HG03457 (cell line): ENCODE measurements around the gene TPRG1L.

ENCODE experiments used
- ATAC-seq: cut with Tn5 transposase; IDR thresholded peaks from one replicate; pipeline ENCODE4 v1.9.1; 2021; ENCODE audit warnings: moderate number of reproducible peaks; ENCODE audit not compliant: unreplicated experiment

TPRG1L gene

DNA sequence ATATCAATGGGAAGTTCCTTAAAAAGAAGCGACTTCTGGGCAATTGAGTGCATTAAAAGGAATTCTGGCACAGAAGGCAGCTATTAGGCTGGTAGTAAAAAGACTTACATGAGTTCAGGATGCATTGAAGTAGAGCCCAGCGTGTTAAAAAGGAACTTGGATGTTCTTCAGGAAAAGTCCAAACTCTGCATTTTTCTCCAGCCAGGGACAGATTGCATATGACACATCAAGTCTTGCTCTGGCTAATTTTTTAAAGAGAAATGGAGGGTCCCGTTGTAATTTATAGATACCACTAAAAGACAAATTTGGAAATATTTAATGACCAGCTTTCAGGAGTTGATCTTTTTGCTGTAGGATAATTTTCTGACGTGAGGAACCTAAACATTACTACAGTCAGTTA, 1.2 kb downstream of the TPRG1L start:
- ATAC-seq, result no peak

DNA sequence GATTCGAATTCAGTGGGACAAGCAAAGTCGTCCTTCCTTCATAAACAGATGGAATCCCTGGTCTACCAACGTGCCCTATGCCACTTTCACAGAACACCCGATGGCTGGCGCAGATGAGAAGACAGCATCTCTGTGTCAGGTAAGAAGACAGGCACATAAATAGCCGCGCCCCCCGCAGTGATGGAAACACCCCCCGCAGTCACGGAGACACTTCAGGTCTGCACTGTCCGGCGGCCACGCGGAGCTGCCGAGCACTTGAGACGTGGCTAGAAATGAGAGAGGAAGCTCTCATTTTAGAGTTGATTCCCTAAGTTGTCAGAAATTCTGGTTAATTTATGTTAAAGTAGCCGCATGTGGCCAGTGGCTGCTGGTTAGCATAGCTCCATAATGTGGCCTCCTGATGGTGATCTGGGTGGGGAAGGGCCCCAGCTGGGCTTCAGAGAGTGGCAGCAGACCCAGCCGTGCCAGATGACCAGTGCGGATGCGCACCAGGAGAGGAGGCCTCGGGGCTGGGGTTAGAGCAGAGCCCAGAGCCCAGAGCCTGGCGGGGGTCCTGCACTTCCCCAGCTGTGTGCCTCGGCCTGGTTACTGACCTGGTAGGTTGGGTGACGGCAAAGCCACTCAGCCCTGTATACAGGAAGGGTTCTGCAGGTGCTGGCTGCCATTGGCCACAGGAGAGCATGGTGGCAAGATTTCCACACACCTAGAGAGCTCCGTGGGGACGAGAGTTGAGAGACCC, 2.9 kb downstream of the TPRG1L start:
- no peak for ATAC-seq

DNA sequence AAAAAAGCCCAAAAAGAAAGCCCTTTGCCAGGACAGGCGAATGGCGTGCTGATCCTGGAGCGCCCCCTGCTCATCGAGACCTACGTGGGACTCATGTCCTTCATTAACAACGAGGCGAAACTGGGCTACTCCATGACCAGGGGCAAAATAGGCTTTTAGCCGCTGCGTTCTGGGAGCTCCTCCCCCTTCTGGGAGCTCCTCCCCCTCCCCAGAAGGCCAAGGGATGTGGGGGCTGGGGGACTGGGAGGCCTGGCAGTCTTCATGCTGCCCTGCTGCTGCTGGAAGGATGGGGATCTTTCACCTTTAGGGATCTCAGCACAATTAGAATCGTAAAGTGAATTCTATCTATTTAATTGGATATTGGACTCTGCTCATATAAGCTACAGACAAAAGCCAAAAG, 3.6 kb downstream of the TPRG1L start:
- no peak for ATAC-seq

DNA sequence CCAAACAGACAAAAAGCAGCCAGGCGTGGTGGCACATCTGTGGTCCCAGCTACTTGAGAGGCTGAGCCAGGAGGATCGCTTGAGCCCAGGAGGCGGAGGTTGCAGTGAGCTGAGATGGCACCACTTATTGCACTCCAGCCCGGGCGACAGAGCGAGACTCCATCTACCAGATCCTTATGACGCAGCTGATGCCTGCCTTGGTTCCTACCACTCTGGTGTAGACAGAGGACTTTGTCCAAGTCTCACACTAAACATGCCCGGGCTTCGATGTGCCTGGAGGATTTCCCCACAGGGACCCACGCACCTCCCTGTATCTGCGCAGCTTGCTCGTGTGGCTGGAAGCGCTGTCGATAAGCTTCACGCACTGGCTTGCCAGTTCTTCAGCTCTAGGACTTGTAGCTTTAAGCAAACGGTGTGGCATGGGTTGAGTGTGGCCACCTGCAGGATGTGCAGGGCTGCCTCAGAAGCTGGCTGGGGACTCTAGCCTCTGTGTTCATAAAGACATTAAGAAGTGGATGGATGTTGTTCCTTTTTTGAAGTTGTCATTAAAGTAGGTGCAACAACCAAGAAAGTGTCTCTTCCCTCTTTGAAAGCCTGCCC, 4.8 kb downstream of the TPRG1L start:
- no peak for ATAC-seq

DNA sequence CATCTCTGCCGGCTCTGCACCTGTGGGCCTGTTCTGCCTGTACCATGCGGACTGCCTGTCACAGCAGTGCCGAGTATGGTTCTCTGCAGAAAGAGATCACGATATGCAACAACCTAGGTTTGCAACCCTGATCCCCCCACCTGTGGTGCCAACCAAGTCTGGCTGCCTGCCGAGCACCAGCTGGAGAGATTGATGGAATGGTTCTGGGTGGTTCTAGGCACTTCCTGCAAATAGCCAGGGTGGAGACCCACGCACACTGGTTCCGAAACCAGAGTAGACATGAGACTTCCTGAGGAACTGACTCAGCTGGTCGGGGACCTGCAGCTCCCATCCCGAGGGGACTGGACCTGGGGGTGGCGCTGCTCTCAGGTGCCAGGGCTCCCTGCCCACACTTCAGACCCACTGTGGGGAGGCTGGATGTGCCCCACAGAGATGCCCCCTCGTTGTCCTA, 5.4 kb downstream of the TPRG1L start:
- no peak for ATAC-seq

DNA sequence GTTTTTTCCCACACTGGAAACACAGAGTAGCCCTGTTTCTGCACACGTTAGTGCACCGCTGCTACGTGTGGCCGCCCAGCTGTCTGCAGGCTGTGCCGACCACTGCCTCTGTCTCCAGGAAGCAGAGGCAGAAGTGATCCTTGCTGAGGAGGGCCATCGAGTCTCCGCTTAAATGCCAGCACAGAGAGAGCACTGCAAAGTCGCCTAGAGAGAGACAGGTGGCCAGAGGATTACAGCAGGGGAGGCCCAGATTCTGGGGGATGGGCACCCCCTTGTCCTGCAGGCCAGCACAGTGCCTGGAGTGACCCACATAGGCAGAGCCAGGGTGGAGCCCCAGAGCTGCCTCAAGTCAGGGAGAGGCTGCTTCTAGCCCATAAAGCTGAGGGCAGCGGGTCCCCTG, 6.1 kb downstream of the TPRG1L start:
- ATAC-seq, result no peak

DNA sequence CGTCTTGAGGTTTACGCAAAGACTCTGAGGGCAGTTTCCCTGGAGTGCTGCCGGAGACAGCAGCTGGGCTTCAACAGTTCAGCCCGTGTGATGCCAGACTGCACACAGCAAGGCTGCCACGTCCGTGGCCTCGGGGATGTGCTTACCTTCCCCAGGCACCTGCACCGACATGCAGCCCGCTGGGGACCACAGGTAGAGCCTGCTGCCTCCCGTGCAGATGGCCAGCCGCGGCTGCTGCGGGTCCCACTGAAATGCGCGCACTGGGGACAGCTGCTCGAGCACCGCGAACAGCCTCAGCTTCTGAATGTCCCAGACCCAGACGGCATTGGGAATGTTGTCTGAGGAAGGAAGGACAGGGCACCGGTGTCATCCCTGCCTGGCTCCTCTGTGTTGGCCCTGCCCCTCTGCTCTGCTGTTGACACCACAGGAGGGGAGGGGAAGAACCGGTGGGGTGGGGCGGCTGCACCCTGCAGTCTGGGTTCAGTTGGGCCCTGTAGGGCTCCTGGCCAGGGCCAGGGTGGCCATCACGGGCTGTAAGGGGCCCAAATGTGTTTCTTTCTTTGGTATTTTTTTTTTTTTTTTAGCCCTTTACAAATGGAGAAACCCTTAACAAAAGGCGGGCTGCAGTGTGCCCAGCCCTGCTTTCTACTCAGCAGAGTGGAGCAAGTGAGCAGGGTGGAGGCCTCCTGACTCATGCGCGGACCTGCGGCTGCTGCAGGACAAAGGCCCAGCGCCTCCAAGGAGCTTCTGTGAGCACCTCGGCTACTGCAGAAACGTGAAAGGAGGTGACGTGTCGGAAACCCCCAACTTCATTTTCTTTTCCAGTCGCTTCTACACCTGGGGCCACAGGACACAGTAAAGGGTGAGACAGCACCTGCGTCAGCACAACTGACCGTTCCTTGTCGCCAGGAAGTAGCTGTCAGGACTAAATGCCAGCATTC, 6.8 kb downstream of the TPRG1L start:
- no peak for ATAC-seq

DNA sequence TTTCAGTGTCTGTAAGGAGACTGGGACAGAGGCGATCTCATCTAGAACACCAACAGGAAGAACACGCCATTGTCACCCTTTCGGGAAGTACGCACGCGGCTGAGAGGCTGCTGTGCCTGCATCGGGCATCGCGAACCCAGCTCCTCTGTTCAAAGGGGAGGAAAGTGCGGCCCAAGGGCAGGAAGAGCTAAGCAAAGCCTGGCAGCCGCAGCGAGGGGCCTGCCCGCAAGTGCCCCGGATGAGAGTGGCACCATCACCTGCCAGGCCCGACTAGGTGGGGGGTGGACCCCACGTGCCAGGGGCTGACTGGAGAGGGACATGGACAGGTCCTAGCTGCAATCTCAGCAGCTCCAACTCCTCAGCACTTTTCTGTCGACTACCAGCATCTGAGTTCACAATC, 7.5 kb downstream of the TPRG1L start:
- ATAC-seq, result no peak

DNA sequence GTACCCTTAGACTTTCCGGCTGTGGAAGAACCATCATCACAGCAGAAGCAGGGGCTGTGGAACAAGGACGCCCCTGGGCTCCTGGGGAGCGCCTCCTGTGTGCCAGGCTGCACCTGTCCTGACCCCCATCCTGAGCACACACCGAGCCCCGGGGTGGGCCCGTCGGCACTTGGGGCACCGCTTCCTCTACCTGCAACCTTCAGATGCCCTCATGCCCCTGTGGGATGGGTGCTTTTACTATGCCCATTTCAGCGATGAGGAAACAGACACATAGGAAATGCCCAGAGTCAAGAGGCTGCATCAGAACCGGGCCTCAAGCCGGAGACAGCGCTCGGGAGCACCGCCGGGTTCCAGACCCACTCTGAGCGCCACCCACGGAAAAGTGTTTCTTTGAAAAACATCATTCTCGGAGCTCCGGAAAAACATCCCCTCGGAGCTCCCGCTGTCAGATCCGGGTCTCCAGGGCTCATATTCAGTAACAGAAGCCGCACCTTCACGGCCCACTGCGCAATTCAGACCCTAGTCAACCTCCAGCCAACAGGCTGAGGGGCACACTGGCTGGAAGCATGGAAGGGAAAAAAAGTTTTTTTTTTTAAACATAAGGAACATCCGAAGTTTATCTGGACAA, 8.0 kb downstream of the TPRG1L start:
- no peak for ATAC-seq

DNA sequence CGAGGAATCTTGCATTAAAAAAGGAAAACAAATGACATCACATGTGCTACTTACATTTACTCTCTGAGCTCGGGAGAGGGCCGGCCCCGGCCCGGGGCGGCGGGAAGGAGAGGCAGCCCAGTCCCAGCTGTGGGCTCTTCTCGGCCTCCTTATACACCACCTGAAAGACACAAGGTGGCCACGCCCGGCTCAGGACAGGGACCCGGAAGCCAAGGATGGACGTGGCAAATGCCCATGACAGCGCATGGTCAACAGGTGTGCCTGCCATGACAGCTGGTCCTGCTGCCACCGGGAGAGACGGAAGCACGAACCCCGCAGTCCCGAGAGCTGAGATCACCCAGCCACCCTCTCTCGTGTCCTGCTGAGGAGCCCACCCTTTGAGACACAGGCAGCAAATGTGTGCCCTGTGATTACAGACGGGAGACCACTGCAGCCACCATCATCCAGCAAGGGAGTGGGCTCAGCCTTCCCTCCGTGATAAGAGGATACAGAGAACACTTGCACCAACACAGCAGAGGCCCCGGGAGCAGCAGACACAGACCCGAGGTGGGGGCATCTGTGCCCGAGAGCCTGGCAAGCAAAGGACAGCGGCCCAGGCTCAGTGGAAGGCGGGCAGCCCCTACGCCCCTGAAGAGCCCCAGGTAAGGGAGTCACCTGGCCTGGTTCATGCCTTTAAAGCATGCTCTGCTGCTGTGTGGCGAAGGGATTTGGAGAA, 8.7 kb downstream of the TPRG1L start:
- no peak for ATAC-seq

DNA sequence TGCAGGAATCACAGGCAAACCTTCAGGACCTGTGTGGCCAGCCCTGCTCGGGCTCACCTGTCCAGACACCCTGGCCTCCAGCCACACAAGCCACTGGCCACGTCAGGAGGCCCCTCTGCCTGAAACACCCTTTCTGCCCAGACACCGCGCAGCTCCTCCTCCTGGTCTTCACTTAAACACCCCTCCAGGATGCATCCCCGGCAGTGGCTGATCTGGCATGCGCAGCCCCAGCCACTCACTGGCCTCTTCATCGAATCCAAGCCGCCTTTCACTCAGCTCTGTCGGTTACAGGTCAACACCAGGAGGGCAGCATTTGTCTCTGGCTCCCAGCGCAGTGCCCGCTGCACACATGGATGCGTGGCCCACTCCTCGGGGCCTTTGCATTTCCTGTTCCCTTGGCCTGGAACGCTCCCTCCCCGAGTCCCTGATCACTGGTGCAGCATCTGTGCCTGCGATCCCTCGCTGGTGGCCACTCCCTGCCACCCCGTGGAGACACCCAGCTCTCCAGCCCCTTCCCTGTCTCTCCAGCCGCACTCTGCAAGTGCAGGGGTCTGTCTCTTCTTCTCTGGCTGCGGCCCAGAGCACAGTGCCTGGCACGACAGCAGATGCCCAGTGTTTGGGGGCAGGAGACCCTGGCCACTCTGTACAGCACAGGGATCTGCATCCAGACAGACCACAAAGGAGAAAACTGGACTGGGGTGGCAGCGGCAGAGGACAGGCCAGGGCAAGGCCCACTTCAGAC, 9.4 kb downstream of the TPRG1L start:
- ATAC-seq, result no peak

DNA sequence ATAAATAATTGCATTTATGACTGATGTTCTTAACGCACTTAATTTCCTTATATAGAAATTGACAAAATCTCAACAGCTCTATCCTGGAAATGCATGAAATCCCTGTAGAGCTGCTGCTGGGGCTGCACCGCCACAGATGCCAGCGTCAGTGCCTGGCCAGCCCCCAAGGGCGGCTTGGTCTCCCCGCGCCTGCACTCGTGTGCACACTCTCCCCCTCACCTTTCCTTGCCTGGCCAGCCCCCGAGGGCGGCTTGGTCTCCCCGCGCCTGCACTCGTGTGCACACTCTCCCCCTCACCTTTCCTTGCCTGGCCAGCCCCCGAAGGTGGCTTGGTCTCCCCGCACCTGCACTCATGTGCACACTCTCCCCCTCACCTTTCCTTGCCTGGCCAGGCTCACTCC, 11.3 kb downstream of the TPRG1L start:
- no peak for ATAC-seq

DNA sequence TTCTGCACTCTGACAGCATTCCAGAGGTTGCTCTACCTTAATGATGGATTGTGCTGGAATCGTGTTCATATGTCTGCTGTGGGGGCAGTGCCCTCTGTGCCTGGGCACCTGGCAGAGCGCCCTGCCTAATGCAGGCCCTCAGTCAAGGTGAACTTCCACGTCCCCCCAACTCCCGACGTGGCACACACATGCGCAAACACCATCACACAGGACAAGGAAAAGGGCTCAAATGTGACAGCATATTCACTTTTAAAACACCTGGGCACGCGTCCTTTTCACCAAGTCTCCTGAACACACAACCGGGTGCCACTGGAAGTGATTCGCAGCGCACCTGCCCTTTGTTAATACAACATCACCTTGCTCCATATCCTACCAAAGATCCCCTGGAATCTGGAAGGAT, 11.7 kb downstream of the TPRG1L start:
- no peak for ATAC-seq

DNA sequence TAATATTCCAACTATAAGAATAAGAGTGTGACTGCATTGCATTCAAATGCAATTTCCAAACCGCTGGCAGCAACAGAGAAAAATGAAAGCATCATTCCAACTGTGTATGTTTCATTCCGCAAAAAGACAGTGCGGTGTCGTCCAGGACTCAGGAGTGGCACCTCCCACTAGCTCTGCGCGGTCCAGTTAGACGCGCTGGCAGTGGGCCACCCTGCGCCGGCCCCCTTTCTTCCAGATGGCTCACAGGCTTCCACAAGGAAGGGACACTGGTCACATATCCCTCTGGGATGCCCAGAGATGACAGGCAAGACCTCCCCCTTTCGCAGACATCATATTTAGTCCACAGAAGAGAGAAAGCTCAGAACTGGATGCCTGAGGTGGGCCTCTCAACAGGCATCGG, 13.2 kb downstream of the TPRG1L start:
- ATAC-seq, result no peak

DNA sequence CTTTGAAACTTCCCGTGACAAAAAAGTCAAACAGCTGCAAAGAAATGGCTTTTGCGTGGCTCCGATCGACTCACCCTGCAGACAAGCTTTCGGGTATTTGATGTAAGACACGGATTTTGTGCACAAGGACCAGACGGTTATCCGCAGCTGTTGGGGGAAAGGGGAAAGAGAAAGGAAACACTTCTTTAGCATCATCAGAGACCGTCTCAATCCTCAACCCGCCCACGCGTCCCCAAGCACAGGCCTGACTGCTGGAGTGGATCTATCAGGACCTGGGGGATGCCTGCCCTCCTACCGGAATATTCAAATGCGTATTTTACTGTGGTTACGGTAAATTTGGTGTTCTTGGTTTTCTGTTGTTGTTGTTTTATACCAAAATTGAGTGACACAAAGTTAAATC, 13.9 kb downstream of the TPRG1L start:
- no peak for ATAC-seq

DNA sequence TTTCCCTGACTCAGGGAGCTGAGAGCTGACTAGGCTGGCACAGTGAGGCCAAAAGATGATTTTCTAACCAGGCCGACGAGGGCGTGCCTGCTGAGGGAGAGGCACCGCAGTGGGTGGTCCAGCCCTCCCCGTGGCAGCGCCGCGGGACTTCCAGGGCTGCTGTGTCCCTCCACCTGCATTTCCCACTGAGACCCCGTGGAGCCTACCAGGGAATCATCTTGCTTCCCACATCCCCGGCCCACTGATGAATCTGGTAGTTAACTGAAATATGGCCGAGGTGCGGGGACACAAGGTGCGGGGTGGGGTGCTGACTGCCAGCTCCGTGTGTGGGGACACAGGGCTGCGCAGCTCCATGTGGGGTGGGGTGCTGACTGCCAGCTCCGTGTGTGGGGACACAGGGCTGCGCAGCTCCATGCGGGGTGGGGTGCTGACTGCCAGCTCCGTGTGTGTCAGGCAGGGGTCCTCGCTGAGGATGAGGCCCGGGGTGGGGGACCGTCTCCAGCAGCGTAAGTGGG, 14.6 kb downstream of the TPRG1L start:
- ATAC-seq, result no peak

DNA sequence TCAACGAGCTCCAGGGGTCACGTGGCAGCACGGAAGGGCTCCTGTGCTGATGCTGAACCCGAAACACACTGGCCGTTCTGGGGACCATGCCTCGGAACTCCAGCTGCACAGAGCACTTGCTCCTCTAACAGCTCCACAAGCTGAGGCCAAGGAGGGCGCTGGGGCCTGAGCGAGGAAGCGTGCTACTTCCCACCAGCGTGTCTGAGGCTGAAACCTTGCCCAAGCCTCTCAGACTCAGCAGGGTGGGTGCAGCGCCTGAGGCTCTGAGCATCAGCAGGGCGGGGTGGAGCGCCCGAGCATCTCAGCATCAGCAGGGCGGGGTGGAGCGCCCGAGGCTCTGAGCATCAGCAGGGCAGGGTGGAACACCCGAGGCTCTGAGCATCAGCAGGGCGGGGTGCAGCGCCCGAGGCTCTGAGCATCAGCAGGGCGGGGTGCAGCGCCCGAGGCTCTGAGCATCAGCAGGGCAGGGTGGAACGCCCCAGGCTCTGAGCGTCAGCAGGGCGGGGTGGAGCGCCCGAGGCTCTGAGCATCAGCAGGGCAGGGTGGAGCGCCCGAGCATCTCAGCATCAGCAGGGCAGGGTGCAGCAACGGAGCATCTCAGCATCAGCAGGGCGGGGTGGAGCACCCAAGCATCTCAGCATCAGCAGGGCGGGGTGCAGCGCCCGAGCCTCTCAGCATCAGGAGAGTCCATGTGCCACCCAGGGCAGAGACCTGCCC, 15.5 kb downstream of the TPRG1L start:
- ATAC-seq, result no peak

DNA sequence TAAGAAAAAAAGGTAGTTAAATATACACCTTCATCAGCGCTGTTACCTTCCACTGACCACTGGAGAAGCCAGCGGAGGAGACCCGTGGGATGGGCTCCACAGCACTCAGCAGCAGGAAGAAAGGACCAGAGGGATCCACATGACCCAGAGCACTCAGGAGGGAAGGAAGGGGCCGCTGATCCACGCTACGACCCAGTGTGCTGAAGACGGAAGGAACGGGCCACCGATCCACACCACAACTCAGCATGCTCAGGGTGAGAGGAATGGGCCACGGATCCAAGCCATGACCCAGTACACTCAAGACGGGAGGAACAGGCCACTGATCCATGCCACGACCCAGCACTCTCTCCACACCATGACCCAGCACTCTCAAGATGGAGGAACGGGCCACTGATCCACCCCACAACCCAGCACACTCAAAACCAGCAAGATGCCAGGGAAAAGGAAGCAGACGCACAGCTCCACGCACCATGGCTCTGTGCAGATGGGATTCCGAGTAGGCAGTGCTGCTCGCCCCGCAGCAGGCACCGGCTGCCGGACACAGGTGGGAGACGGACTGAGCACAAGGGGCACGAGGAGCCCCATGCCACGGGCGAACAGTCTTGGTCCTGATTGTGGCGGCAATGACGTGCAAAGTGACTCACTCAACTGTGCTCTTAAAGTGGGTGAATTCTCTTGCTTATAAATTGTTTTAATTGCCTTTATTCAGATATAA, 16.4 kb downstream of the TPRG1L start:
- ATAC-seq, result no peak
